OCI-LY1 (cell line): ENCODE measurements around the gene BLNK.

Experiments used
- CTCF ChIP-seq: fragments of 200-600 bp; sonication (generic), shearing (Covaris generic); IDR thresholded peaks from 2 replicates; pipeline ENCODE4 v1.5.1; 2017; ENCODE audit warnings: mild to moderate bottlenecking, antibody characterized with exemption, low read length, moderate library complexity, mixed read lengths
- EZH2 ChIP-seq: fragments of 200-600 bp; sonication (generic), shearing (Covaris generic); IDR thresholded peaks from 2 replicates; pipeline ENCODE4 v1.8.0; 2017; ENCODE audit warnings: borderline replicate concordance, mixed run types, mild to moderate bottlenecking, antibody characterized with exemption, low read length, moderate library complexity, mixed read lengths

- TF ChIP-seq CTCF (no peak), EZH2 (no peak)
These were observed 44.2 kb downstream of the BLNK start for GRCh38 chr10:96227206-96227605.
